DND-41 (cell line): ENCODE measurements around the gene REN.

Experiments
- EZH2 ChIP-seq: IDR thresholded peaks from 3 replicates; pipeline ENCODE4 v1.6.1; 2012; ENCODE audit warnings: borderline replicate concordance, low read depth, mild to moderate bottlenecking, moderate library complexity, low read length, inconsistent platforms; ENCODE audit not compliant: severe bottlenecking
- TF ChIP-seq, protein P1 (sequence below): IDR thresholded peaks from 2 replicates; pipeline ENCODE4 v1.5.1; 2012; ENCODE audit warnings: borderline replicate concordance, low read length, moderate library complexity, mild to moderate bottlenecking; ENCODE audit not compliant: poor library complexity, severe bottlenecking; ENCODE audit errors: extremely low read depth

DNA sequence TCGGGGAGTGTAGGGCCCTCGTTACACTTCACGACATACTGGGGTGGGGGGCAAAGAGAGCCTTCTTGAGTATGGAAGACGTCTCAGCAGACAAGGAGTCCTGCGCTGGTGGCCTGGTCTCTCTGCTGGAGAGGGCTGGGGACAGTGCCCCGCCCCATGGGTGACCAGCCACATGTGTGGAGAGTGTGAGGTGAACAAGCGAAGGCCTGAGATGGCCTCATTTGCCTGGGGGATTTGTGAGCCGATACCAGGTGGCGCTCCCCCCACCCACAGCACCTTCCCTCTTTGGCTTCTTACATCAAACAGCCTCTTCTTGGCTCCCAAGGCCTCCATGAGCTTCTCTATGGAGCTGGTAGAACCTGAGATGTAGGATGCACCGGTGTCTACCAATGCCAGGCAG lies 10.3 kb downstream of the REN start:
- TF ChIP-seq EZH2, result no peak
- TF ChIP-seq, protein P1, sequence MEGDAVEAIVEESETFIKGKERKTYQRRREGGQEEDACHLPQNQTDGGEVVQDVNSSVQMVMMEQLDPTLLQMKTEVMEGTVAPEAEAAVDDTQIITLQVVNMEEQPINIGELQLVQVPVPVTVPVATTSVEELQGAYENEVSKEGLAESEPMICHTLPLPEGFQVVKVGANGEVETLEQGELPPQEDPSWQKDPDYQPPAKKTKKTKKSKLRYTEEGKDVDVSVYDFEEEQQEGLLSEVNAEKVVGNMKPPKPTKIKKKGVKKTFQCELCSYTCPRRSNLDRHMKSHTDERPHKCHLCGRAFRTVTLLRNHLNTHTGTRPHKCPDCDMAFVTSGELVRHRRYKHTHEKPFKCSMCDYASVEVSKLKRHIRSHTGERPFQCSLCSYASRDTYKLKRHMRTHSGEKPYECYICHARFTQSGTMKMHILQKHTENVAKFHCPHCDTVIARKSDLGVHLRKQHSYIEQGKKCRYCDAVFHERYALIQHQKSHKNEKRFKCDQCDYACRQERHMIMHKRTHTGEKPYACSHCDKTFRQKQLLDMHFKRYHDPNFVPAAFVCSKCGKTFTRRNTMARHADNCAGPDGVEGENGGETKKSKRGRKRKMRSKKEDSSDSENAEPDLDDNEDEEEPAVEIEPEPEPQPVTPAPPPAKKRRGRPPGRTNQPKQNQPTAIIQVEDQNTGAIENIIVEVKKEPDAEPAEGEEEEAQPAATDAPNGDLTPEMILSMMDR, result no peak
